ENCODE data around the gene C6orf62. TPM values are rescaled to one million over a fixed set of nuclear protein-coding genes. Genes with fewer than 3 reads are reported as not detected.
"Not testable (repeated sequence)": the region's sequence is repeated elsewhere in the genome, so short reads cannot be mapped to it uniquely, and the experiment has no call there.

The C6orf62 gene
- total RNA-seq, 1 donor from 2014 or later, result 85.0 TPM

DNA sequence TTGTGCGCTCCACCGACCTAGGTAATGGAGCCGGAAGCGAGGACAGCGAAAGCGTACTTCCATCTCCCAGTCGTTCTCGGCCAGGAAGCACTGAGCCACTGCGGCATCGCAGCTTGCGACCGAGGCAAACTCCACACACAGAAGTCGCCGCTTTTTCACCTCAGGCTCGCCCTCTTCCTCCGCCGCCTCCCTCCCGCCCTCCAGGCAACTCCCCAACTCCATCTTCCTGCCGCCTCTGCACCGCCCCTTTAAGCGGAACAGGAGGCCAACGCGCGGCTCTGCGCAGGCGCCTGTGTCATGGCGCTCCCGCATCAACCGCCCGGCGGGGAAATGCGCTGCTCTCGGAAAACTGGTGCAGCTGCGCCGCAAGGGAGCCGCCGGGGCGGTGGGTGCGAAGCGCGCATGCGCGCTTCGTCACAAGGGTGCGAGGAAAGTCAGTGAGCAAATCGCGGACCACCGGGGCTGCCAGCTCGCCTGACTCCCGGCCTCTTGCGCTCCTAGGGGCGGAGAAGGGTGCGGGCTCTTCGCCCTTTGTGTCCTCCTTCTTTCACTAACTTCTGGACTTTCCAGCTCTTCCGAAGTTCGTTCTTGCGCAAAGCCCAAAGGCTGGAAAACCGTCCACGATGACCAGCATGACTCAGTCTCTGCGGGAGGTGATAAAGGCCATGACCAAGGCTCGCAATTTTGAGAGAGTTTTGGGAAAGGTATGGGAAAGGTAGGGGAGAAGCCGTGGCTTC lies 52.1 kb downstream of the C6orf62 start, which contains the start of the genes ACOT13 and TDP2:
ACOT13 (plus strand) TSS at position 437 of the 737 bp plus-strand sequence; CDS start at position 624, 187 bp downstream.
TDP2 (minus strand) TSS at position 259 of the 737 bp plus-strand sequence; CDS start at position 222, 37 bp downstream.
- peak; percentile 91 for DNase-seq (ENCODE audit: low read depth, low spot score)
- TF ChIP-seq, protein P1, sequence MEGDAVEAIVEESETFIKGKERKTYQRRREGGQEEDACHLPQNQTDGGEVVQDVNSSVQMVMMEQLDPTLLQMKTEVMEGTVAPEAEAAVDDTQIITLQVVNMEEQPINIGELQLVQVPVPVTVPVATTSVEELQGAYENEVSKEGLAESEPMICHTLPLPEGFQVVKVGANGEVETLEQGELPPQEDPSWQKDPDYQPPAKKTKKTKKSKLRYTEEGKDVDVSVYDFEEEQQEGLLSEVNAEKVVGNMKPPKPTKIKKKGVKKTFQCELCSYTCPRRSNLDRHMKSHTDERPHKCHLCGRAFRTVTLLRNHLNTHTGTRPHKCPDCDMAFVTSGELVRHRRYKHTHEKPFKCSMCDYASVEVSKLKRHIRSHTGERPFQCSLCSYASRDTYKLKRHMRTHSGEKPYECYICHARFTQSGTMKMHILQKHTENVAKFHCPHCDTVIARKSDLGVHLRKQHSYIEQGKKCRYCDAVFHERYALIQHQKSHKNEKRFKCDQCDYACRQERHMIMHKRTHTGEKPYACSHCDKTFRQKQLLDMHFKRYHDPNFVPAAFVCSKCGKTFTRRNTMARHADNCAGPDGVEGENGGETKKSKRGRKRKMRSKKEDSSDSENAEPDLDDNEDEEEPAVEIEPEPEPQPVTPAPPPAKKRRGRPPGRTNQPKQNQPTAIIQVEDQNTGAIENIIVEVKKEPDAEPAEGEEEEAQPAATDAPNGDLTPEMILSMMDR (conservative IDR thresholded peaks at IDR 0.05), result peak; percentile 68
- H3K4me1 Mint-ChIP-seq, result peaks cover 35% of the 10 kb centered on the region
- H3K27me3 Mint-ChIP-seq (ENCODE audit: low read depth), result no peaks in the 10 kb centered on the region
- H3K27ac Mint-ChIP-seq (ENCODE audit: unreplicated experiment), result peak within 1 kb of the TSS; percentile 100
- peak within 1 kb of the TSS; percentile 95 for H3K4me3 Mint-ChIP-seq
- peaks cover 33% of the 10 kb centered on the region for H3K36me3 Mint-ChIP-seq (ENCODE audit: low read depth)
- peaks cover 10% of the 10 kb centered on the region for H3K9me3 Mint-ChIP-seq

DNA sequence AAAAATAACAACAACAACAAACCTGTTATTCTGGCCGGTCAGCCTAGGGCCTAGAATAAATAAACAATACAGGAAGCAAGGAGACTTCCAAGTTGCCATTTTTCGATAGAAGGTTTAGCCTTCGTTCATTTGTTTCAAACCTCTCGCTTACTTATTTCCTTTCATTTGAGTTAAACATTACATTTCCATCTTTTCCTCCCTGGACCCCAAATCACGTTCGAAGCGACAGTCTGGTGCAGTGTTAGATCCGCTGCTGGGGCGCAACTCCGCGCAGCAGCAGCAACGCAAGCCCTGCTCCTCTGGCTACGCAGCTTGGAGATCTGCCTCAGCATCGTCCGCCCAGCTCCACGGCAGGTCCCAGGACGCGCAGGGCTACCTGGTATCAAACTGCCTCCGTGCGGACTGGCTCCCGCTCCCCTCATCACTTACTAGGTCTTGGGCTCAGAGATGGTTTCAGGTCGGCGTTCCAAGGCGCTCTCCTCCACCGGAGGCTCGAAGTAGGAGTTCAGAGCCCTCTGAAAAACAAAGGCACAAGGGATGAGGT lies 52.8 kb downstream of the C6orf62 start:
- Mint-ChIP-seq H3K27ac (ENCODE audit: unreplicated experiment) (peak overlapping the region; percentile 99), H3K4me1 (peaks cover 35% of the 10 kb centered on the region), H3K9me3 (peaks cover 10% of the 10 kb centered on the region), H3K4me3 (peak overlapping the region; percentile 95), H3K27me3 (ENCODE audit: low read depth) (no peaks in the 10 kb centered on the region), H3K36me3 (ENCODE audit: low read depth) (peaks cover 32% of the 10 kb centered on the region)
- TF ChIP-seq, protein P1 (conservative IDR thresholded peaks at IDR 0.05), result no peak
- no peak for DNase-seq (ENCODE audit: low read depth, low spot score)

DNA sequence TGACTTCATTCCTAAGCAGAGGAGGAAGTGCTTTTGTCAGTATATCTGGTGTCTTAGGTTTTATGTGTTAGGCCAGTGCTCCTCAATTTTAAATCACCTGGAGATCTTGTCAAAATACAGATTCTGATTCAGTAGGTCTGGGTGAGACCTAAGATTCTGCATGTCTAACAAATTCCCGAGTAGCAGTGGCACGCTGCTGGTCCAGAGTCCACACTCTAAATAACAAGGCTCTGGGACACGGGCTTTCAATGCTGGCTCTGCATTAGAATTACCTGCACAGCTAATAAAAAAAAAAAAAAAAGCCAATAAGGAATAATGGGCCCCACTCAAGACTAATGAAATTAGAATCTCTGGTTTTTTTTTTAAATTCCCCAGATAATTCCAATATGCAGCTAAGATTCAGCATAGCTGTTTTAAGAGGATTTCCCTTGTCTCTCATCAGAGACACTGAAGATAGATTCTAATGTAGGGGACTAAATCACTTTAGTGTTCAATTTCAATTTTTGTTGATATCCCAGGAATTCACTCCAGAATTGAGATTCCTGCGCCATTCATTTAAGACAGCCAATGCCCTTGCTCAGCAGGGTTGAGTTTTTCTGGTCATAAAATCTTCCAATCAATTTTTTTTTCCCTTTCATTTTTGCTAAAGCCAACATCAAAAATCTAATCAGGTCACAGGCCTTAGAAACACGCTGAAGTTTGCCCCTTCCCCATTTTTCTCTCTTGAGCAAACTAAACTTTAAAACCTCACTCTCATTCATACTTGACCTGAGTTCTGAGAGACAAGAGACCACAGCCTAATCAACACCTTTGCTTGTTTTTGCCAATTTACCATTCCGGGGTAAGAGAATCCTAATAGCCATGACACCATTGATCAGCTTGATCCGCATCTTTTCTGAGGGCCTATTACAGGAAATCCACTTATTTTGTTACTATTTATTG lies 54.6 kb downstream of the C6orf62 start:
- H3K4me1 Mint-ChIP-seq, result peaks cover 35% of the 10 kb centered on the region
- no peaks in the 10 kb centered on the region for H3K27me3 Mint-ChIP-seq (ENCODE audit: low read depth)
- H3K36me3 Mint-ChIP-seq (ENCODE audit: low read depth), result peaks cover 21% of the 10 kb centered on the region
- peak overlapping the region; percentile 95 for H3K4me3 Mint-ChIP-seq
- TF ChIP-seq, protein P1 (conservative IDR thresholded peaks at IDR 0.05), result no peak
- no peak for DNase-seq (ENCODE audit: low read depth, low spot score)
- peaks cover 4% of the 10 kb centered on the region for H3K9me3 Mint-ChIP-seq
- no peak overlapping the region for H3K27ac Mint-ChIP-seq (ENCODE audit: unreplicated experiment)

DNA sequence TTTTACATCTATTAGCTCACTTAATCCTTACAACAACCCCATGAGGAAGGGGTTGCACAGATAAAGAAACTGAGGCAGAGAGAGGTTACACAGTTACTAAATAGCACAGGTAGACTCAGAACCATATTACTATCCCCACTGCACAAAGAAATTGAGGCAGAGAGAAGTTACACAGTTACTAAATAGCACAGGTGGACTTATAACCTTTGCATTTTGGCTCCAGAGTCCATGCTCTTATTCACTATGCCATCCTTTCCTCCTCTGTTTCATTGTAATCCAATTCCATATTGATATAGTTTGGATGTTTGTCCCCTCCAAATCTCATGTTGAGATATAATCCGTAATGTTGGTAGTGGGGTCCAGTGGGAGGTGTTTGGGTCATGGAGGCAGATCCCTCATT lies 55.8 kb downstream of the C6orf62 start:
- no peaks in the 10 kb centered on the region for H3K27me3 Mint-ChIP-seq (ENCODE audit: low read depth)
- DNase-seq (ENCODE audit: low read depth, low spot score), result no peak
- H3K4me3 Mint-ChIP-seq, result peak overlapping the region; percentile 73
- TF ChIP-seq, protein P1 (conservative IDR thresholded peaks at IDR 0.05), result no peak
- H3K27ac Mint-ChIP-seq (ENCODE audit: unreplicated experiment), result no peak overlapping the region
- H3K9me3 Mint-ChIP-seq, result no peaks in the 10 kb centered on the region
- peaks cover 18% of the 10 kb centered on the region for H3K36me3 Mint-ChIP-seq (ENCODE audit: low read depth)
- H3K4me1 Mint-ChIP-seq, result peaks cover 35% of the 10 kb centered on the region

DNA sequence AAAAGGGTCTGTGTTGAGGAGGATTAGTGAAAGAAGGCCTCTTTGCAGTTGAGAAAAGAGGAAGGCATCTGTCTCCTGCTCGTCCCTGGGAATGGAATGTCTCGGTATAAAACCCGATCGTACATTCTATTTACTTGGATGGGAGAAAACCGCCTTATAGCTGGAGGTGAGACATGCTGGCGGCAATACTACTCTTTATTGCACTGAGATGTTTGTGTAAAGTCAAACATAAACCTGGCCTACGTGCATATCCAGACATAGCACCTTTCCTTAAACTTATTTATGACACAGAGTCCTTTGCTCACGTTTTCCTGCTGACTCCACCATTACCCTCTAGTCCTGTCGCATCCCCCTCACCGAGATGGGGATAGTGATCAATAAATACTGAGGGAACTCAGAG lies 56.7 kb downstream of the C6orf62 start:
- H3K36me3 Mint-ChIP-seq (ENCODE audit: low read depth), result peaks cover 21% of the 10 kb centered on the region
- H3K9me3 Mint-ChIP-seq, result no peaks in the 10 kb centered on the region
- peaks cover 31% of the 10 kb centered on the region for H3K4me1 Mint-ChIP-seq
- H3K27me3 Mint-ChIP-seq (ENCODE audit: low read depth), result no peaks in the 10 kb centered on the region
- H3K4me3 Mint-ChIP-seq, result peak overlapping the region; percentile 40
- no peak overlapping the region for H3K27ac Mint-ChIP-seq (ENCODE audit: unreplicated experiment)
- TF ChIP-seq, protein P1 (conservative IDR thresholded peaks at IDR 0.05), result no peak
- no peak for DNase-seq (ENCODE audit: low read depth, low spot score)

DNA sequence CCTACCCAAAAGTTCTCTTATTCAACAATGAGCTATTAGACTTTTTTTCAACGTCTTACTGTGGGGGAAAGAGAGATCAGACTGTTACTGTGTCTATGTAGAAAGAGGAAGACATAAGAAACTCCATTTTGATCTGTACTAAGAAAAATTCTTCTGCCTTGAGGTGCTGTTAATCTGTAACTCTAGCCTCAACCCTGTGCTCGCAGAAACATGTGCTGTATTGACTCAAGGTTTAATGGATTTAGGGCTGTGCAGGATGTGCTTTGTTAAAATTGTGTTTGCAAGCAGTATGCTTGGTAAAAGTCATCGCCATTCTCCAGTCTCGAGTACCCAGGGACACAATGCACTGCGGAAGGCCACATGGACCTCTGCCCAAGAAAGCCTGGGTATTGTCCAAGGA lies 57.2 kb downstream of the C6orf62 start:
- peaks cover 27% of the 10 kb centered on the region for H3K4me1 Mint-ChIP-seq
- H3K27ac Mint-ChIP-seq (ENCODE audit: unreplicated experiment), result not testable (repeated sequence)
- peaks cover 19% of the 10 kb centered on the region for H3K36me3 Mint-ChIP-seq (ENCODE audit: low read depth)

More for the DNA sequence above, 57.2 kb downstream of the C6orf62 start:
- H3K27me3 Mint-ChIP-seq (ENCODE audit: low read depth); H3K9me3 Mint-ChIP-seq; H3K4me3 Mint-ChIP-seq; DNase-seq (ENCODE audit: low read depth, low spot score): not testable (repeated sequence)
